ENCODE results near the gene PCDHGB4. TPM values are rescaled to one million over a fixed set of nuclear protein-coding genes. Genes with fewer than 3 reads are reported as not detected.
A peak's percentile ranks its signal among the peaks of the same experiment; 100 is the strongest.

PCDHGB4 gene
- total and polyA plus RNA-seq, 2 experiments from 2014 or later = 5.0 to 6.8 TPM

DNA sequence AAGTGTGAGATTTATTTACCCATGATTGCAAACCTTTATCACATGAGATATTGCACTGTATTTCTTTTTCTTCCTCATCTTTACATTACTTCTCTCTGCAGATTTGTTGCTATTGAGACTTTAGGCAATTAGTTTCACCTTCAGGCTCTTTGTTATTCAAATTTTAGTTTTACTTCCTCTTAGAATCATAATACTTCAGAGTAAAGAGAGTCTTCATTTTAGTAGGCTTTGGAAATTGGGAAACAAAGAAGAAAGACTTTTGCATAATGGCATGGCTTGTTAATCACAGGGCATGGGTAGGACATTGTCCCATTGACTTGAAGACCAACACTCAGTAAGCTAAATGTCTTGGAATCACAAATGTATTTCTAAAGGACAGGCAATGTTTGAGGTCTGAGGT is 24.8 kb upstream of the PCDHGB4 start:
- TF ChIP-seq EZH2phosphoT487 (IDR thresholded peaks at IDR 0.05; ENCODE audit: insufficient read depth, low read depth) (no peak), EZH2 (IDR thresholded peaks at IDR 0.05; ENCODE audit: insufficient read depth, poor library complexity, severe bottlenecking) (no peak)
- H2AFZ ChIP-seq = no peak overlapping the region
- no peaks in the 10 kb centered on the region for H3F3A ChIP-seq (ENCODE audit: insufficient read depth)
- in situ Hi-C loops (cut with MboI) = no loop called here
- DNase-seq = no peak
- H3K27me3 ChIP-seq (replicated peaks; ENCODE audit: insufficient read depth) = no peaks in the 10 kb centered on the region
- no peak overlapping the region for H3K4me2 ChIP-seq (ENCODE audit: unreplicated experiment)
- H3K4me3 ChIP-seq = no peak overlapping the region
- H3K36me3 ChIP-seq (ENCODE audit: low read depth) = no peaks in the 10 kb centered on the region; the same call in 1 of the 2 replicates
- no peaks in the 10 kb centered on the region for H3K4me1 ChIP-seq (ENCODE audit: insufficient read depth)
- no peaks in the 10 kb centered on the region for H3K9me2 ChIP-seq (ENCODE audit: insufficient read depth)
- peaks cover 7% of the 10 kb centered on the region for H3K9me3 ChIP-seq (ENCODE audit: low read depth)
- peaks cover 6% of the 10 kb centered on the region; the same call in 1 of the 2 replicates for H3K79me2 ChIP-seq (ENCODE audit: insufficient read depth)
- no peak overlapping the region for H3K9ac ChIP-seq
- H4K20me1 ChIP-seq (ENCODE audit: insufficient read depth) = no peaks in the 10 kb centered on the region
- no peak overlapping the region for H3K27ac ChIP-seq

DNA sequence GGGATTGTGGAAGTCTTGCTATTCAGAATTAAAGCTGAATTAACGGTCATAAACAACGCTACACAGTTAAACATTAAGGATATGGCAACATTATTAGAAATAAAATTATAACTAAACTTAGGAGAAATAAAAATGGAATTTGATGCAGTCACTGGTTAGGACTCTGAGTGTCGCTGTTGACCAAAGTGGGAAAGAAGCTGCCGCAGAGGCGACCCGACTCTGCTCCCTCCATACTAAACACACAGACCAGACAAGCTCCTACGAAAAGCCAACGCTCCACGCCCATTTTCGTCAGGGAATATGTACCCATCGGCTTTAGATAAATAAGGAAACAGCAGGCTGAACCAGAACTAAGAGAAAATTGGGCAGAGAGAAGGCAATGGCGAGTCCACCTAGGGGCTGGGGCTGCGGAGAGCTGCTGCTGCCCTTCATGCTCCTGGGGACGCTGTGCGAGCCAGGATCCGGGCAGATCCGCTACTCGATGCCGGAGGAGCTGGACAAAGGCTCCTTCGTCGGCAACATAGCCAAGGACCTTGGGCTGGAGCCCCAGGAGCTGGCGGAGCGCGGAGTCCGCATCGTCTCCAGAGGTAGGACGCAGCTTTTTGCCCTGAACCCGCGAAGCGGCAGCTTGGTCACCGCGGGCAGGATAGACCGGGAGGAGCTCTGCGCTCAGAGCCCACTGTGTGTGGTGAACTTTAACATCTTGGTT is 23.4 kb upstream of the PCDHGB4 start, which contains the start of gene PCDHGA5:
PCDHGA5 (plus strand) TSS at position 211 of the 709 bp plus-strand sequence; CDS start at position 380, 169 bp downstream.
- 22 to 24% methylated on average over 34 of the region's 34 CpGs for WGBS, 2 experiments (ENCODE audit: low coverage in 1 of 2, low lambda C conversion rate in 2 of 2, missing lambda C conversion rate in 2 of 2)

DNA sequence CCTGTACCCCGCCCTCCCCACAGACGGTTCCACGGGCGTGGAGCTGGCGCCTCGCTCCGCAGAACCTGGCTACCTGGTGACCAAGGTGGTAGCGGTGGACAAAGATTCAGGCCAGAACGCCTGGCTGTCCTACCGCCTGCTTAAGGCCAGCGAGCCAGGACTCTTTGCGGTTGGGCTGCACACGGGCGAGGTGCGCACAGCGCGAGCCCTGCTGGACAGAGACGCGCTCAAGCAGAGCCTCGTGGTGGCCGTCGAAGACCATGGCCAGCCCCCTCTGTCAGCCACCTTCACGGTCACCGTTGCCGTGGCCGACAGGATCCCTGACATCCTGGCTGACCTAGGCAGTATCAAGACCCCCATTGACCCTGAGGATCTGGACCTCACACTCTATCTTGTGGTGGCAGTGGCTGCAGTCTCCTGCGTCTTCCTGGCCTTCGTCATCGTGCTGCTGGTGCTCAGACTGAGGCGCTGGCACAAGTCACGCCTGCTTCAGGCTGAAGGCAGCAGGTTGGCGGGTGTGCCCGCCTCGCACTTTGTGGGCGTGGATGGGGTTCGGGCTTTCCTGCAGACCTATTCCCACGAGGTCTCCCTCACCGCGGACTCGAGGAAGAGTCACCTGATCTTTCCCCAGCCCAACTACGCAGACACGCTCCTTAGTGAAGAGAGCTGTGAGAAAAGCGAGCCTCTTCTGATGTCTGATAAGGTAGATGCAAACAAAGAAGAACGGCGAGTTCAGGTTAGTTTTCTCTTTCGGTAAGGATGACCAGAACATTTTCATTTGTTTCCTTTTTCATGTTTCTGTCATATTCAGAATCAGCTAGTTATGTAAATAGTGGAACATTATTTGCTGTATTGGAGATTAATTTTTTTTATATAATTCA is 21.2 kb upstream of the PCDHGB4 start:
- H3K4me1 ChIP-seq (ENCODE audit: insufficient read depth) = no peaks in the 10 kb centered on the region
- 43 to 49% methylated on average over 37 to 44 of the region's 46 CpGs for WGBS, 2 experiments (ENCODE audit: low coverage in 1 of 2, low lambda C conversion rate in 2 of 2, missing lambda C conversion rate in 2 of 2)

More for the DNA sequence above, 23.4 kb upstream of the PCDHGB4 start, which contains the start of gene PCDHGA5:
- Histone ChIP-seq H3K4me1 (ENCODE audit: insufficient read depth) (no peaks in the 10 kb centered on the region), H3K9me2 (ENCODE audit: insufficient read depth) (no peaks in the 10 kb centered on the region), H2AFZ (no peak within 1 kb of the TSS), H4K20me1 (ENCODE audit: insufficient read depth) (no peaks in the 10 kb centered on the region), H3K27ac (no peak within 1 kb of the TSS), H3K9ac (no peak within 1 kb of the TSS), H3K36me3 (ENCODE audit: low read depth) (no peaks in the 10 kb centered on the region; the same call in 1 of the 2 replicates), H3K9me3 (ENCODE audit: low read depth) (peaks cover 3% of the 10 kb centered on the region), H3F3A (ENCODE audit: insufficient read depth) (no peaks in the 10 kb centered on the region), H3K79me2 (ENCODE audit: insufficient read depth) (no peaks in the 10 kb centered on the region), H3K27me3 (replicated peaks; ENCODE audit: insufficient read depth) (no peaks in the 10 kb centered on the region), H3K4me3 (no peak within 1 kb of the TSS), H3K4me2 (ENCODE audit: unreplicated experiment) (no peak within 1 kb of the TSS)
- TF ChIP-seq EZH2phosphoT487 (IDR thresholded peaks at IDR 0.05; ENCODE audit: insufficient read depth, low read depth) = no peak
- TF ChIP-seq EZH2 (IDR thresholded peaks at IDR 0.05; ENCODE audit: insufficient read depth, poor library complexity, severe bottlenecking) = no peak
- in situ Hi-C loops (cut with MboI) = no loop called here
- no peak for DNase-seq

DNA sequence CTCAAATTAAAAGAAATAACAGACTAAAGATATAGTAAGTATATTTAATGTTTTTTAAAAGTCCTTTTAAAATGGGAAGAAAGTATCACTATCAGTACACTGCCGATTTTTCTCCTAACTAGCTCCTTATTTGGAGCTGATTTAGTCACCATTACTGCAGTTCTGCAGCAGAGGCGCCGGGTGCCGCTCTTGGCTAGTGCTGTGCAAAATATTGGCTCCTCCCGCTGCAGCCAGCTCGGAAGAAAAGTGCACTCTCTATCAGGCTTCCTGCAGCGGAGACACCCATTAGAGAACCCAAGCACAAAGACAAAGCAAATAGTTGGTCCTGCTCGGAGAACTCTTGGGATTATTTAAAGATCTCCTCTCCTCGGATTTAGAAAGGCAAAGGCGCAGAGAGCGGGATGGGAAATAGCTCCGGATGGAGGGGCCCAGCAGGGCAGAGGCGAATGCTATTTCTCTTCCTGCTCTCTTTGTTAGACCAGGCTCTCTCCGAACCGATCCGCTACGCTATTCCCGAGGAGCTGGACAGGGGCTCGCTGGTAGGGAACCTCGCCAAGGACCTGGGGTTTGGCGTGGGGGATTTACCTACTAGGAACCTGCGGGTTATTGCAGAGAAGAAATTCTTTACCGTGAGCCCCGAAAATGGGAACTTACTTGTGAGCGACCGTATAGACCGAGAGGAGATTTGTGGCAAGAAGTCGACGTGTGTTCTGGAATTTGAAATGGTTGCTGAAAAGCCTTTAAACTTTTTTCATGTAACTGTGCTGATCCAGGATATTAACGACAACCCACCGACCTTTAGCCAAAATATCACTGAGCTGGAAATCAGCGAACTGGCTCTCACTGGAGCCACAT is 17.3 kb upstream of the PCDHGB4 start, which contains the start of gene PCDHGB3:
PCDHGB3 (plus strand) TSS at position 249 of the 855 bp plus-strand sequence; CDS start at position 402, 153 bp downstream.
- Histone ChIP-seq H3K79me2 (ENCODE audit: insufficient read depth) (no peaks in the 10 kb centered on the region), H3K27me3 (replicated peaks; ENCODE audit: insufficient read depth) (no peaks in the 10 kb centered on the region), H4K20me1 (ENCODE audit: insufficient read depth) (no peaks in the 10 kb centered on the region), H3K4me3 (peak within 1 kb of the TSS; percentile 59), H3K9me2 (ENCODE audit: insufficient read depth) (no peaks in the 10 kb centered on the region), H3K27ac (no peak within 1 kb of the TSS), H3K4me1 (ENCODE audit: insufficient read depth) (no peaks in the 10 kb centered on the region), H2AFZ (peak within 1 kb of the TSS; percentile 69), H3K9ac (0 out of 2 replicates have a peak within 1 kb of the TSS, but pooled peaks have one; percentile 3), H3F3A (ENCODE audit: insufficient read depth) (no peaks in the 10 kb centered on the region), H3K9me3 (ENCODE audit: low read depth) (no peaks in the 10 kb centered on the region), H3K4me2 (ENCODE audit: unreplicated experiment) (peak within 1 kb of the TSS; percentile 45), H3K36me3 (ENCODE audit: low read depth) (no peaks in the 10 kb centered on the region)
- TF ChIP-seq EZH2phosphoT487 (IDR thresholded peaks at IDR 0.05; ENCODE audit: insufficient read depth, low read depth) (no peak), EZH2 (IDR thresholded peaks at IDR 0.05; ENCODE audit: insufficient read depth, poor library complexity, severe bottlenecking) (no peak)
- DNase-seq = peak; percentile 81
- in situ Hi-C loops (cut with MboI) = no loop called here
- 28 to 31% methylated on average over 32 of the region's 32 CpGs for WGBS, 2 experiments (ENCODE audit: low coverage in 1 of 2, low lambda C conversion rate in 2 of 2, missing lambda C conversion rate in 2 of 2)

More for the DNA sequence above, 21.2 kb upstream of the PCDHGB4 start:
- Histone ChIP-seq H3K9me3 (ENCODE audit: low read depth) (peaks cover 3% of the 10 kb centered on the region), H3K9me2 (ENCODE audit: insufficient read depth) (no peaks in the 10 kb centered on the region), H2AFZ (no peak overlapping the region), H3K79me2 (ENCODE audit: insufficient read depth) (no peaks in the 10 kb centered on the region), H3K4me2 (ENCODE audit: unreplicated experiment) (no peak overlapping the region), H3F3A (ENCODE audit: insufficient read depth) (no peaks in the 10 kb centered on the region), H4K20me1 (ENCODE audit: insufficient read depth) (no peaks in the 10 kb centered on the region), H3K27ac (no peak overlapping the region), H3K9ac (no peak overlapping the region), H3K4me3 (no peak overlapping the region), H3K27me3 (replicated peaks; ENCODE audit: insufficient read depth) (no peaks in the 10 kb centered on the region), H3K36me3 (ENCODE audit: low read depth) (no peaks in the 10 kb centered on the region; the same call in 1 of the 2 replicates)
- TF ChIP-seq EZH2phosphoT487 (IDR thresholded peaks at IDR 0.05; ENCODE audit: insufficient read depth, low read depth) = no peak
- TF ChIP-seq EZH2 (IDR thresholded peaks at IDR 0.05; ENCODE audit: insufficient read depth, poor library complexity, severe bottlenecking) = no peak
- in situ Hi-C loops (cut with MboI) = no loop called here
- no peak for DNase-seq

All from GM23248 (cell line).